HG03045 (cell line): ENCODE measurements around the gene ACSS1.
A peak's percentile ranks its signal among the peaks of the same experiment; 100 is the strongest.

ENCODE experiments used
- ATAC-seq: cut with Tn5 transposase; IDR thresholded peaks from one replicate; pipeline ENCODE4 v1.9.1; 2021; ENCODE audit warnings: mild to moderate bottlenecking, moderate library complexity; ENCODE audit not compliant: unreplicated experiment

The ACSS1 gene

DNA sequence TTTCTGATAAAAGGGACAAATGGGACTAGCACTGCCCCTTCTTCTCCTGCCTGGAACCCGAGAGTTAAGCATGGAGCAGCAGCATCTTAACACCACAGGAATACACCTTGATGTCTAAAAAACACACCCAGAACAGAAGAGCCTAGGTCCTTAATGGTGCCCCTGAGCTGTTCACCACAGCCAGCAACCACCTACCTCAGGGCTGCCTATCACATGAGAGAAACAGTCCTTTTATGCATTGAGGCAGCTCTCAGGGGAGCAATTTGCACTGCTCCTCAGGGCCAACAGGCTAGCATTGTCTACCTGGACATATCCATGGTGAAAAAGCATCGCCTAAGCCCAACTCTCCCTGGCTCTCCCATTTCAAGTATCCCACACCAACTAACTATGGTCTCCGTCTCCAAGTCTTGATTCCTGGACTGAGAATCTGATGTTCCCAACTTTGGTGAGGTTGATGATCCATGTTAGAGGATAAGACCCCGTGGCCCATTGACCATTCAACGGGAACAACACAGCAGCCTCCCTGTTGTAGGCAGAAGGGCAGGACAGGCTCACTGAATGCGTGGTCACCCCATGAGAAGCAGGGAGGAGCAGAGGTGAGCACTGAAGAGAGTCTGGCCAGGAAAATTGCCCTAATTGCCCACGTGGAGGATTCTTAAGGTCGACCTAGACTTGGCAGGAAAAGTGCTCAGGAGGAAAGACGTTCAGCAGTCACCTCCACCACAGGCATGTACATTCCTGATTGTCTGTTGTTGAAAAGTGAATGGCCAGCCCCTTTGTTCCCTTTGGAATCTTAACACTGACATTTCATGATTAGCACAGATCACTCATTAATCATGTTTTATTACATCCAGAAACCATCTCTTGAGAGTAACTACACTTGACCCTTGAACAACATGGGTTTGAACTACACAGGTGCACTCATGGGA is 61.2 kb downstream of the ACSS1 start:
- no peak for ATAC-seq

DNA sequence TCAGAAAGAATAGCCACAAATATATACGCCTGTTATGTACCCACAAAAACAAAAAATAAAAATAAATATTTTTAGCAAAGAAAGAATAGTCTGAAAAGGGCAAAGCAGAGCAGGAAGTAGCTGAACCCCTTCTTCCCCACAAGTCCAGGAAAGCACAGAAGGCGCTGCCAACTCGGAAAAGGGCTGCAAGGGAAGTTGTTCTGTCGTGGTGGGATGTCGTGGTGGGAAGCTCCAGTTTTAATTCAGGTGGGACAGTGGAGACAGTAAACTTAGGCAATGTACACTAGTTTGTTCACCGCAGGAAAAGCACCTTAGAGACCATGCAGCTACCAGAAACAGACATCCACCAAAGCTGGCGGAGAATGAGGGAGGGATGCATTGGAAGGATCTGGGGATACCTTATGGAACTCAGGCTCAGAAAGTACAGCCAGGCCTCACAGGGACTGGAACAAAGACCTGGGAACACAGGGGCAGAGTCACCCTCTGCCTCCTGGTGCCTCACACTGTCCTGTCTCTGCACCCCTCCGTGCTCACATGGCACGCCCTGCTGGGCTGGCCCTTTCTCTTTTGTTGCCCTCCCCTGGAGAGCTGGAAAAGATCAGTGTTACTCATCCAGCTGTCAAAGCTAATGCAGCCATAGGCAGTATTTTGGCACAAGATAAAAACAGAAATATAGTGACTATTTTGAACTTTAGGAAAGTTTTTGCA is 62.0 kb downstream of the ACSS1 start:
- ATAC-seq: no peak

DNA sequence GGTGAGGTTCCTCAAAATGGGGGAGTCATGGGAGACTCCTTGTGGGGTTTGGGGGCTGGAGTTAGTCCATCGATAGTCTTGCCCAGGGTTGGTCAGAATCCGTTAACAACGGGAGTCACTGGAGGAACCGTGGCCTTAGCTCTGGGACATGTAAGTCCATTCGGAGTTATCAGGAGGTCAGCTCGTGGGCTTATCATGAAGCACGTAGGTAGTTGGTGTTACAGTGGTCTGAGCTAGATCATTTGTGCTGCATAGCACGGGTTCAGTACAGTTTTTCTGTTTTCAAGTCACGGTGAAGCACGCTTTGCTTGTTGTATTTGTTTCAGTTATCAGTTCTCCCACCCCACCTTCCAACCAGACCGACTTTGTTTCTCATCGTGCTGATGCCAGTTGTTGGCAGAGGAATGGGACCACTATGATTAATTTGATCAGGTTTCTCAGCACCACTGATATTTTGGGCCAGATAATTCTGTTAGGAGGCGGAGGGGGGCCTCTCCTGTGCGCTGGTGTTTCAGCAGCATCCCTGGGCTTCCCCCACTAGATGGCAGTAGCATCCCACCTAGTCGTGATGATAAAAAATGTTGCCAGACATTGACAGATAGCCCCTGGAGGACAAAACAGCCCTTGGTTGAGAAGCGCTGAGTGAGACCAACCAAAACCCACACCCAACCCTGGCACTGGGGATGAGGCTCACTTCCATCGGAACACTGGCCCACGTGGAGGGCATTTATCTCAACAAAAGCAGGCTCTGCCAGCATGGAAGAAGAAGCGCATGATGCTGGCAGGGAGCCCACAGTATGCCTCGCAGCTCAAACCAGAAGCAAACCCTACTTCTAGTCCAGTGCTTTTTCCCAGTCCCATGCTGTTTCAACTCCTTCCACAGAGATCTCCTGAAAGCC is 63.2 kb downstream of the ACSS1 start:
- ATAC-seq: no peak

DNA sequence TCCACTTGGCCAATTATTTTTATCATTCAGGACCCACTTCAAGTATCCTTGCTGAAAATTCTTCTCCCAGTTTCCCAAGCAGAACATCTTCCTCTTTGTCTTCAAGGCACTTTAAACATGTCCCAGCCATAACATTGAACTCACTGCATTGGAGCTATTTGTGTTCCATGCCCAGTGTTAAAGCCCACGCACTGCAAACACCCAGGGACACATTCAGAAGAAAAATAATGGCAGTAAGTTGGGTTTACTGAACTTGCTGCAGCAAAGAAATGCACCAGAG is 63.8 kb downstream of the ACSS1 start:
- no peak for ATAC-seq

DNA sequence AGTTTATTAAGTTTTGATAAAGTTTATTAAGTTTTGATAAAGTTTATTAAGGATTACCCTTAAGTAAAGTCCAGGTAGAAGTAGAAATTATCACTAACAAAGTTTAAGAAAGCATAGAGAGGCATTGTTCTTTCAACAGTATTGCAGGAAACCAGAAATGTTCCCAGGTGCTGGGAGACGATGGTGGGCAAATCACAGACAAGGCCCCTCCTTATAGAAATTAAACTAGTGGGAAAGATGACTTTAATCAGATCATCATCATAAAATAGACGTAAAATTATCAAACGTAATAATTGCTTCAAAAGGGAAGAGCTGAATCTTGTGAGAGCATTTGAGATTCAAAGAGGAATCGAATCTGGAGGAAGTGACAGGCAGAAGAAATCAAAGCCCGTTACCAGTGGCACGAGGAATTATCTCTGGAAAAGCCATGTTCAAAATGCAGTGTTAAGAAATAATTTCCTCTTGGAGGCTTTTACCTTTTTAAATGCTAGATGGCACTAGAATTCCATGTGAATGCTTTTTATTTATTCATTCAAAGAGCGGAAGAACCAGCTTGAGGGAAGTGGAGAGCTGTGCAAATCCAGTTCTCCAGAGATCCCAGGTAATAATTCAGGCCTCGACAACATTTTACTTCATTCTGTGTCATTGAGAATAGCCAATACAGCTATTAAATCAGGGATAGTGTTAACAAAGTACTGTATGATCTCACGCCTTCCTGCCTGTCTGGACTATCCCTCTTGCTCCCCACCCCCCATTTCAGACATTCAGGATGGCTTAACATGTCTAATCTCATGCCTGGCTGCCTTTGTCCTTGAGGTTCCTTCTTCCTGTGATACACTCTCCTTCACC is 64.4 kb downstream of the ACSS1 start:
- ATAC-seq: no peak

DNA sequence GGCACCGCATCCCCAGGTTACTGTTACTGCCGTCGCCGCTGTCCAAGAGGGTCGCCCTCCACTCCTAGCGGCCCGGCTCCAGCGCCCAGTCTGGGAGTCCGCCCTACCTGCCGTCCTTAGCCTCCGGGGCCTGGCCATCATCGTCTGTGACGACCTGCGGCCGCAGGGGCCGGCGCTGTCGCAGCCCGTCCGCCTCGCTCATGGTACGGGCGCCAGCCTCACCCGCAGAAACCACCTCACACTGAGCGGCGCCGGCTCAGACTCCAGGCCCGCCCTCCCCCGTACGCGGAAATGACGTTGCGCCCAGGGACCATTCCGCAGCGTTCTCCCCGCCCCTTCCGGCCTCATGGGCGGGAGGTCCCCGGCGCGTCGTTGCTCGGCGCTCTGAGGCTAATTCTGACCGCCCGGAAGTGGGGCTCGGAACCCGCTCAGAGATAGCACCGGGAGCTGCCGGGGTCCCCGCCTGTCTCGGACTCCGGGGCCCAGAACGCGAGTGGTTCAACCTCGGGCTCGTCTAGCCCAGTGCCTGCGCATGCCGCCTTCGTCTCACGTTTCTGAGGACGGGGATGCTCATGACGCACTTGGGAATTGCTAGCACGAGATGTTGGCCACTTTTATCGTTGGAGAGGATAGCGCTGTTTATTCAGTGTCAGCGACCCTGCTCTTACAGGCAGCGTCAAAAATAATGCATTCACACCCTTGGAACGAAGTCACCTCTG is 65.3 kb downstream of the ACSS1 start, which contains the start of gene APMAP:
APMAP (minus strand) TSS at position 265 of the 719 bp plus-strand sequence; CDS start at position 202, 63 bp downstream.
- ATAC-seq: peak; percentile 98

DNA sequence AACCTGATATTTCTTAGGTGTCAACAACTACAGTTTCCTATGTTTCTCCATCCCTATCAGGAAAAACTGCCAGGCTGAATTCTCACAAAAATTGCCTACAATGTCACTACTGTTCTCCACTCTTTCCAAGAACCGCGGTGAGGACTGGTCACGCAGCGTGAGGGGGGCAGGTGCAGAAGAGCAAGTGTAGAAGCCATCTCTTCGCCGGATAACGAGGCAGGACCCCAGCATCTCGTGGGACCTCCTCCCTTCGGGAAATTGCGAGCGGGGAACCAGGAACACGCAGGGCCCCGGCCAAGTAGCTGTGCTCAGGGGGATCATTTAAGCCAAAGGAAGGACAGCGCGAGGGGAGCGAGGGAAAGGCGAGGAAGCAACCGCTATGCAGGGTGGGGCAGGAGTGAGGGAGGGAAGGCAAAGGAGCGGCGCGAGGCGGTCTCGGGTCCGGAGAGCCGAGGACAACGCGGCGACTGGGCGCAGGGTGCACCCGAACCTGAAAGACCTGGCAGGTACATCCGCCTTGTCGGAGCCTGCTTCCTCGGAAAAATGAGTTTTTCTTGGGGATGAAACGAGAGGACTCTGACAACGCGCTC is 65.9 kb downstream of the ACSS1 start:
- ATAC-seq: peak; percentile 23

DNA sequence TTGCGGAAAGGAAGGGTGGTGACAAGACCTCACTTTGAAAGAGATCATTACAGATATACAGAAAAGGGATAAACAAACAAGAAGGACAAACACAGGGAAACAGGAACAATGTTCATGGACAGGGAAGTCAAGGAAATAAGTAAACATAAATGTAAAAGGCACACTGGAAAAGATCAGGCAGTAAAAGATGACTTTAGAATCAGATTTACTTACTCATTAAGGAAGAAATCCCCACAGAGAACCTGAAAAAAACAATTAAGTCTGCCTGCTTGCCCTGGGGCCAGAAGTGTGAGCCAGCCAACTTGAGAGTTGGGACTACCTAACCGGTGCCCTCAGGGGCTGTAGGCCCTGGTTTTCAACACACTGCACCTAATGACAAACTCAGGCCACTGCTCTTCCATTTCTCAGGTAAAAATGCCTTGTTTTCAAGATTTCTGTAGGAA is 67.1 kb downstream of the ACSS1 start:
- no peak for ATAC-seq

DNA sequence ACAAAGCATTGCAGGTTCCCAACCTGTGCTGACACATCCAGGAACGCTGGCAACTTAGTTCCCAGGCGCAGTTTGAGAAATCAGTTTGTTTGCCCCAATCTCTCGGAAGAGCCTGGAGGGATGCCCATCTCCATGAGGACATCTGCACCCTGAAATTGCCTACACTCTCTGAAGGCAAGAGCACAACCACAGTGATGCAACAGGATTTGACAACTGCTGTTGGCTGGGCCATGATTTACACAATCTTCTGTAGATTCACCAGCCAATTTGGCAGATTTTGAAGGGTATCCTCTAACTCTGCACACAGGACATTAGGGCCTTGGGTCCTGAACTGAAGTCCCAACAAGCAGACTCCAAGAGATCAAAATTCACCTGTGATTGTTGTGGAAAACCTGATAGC is 68.8 kb downstream of the ACSS1 start:
- ATAC-seq: no peak

DNA sequence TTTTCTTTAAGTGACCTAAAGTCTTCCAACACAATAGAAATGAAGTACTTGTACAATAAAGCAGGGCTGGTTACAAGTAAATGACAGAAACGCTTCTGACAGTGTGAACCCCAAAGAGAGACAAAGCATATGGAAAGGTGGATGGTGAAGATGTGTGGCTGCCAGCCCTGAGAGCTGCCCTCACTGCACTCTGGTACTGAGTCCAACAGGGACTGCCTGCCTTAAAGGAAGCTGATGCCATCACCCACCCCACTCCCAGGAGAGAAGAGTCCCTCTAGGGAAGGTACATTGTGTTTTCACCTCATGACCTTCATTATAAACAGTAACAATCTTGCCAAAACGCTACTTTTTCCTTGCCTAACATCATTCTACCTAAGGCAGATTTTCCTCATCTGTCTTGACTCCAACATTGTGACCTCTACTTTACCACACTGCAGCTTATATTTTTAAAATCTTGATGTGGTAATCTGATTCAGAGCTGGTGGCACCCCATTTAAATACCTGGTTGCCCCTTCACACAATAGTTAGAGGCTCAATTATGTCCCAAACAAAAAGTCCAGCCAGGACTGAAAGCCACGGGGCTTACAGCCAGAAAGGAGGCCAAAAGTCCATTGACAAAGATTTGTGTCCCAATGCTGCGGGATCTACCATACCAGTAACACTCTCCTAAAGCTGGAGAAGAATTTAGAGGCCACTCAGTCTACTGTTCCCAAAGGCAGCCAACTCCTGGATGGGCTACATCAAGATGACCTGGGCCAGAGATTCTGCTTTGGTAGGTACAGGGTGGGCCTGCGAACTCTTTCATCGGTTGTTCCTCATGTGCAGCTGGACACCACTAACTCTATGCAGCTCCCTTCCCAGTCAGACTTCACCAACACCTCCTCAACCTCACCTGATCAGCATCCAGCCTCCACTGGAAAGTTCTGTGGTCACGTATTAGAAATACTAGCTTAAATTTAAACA is 69.8 kb downstream of the ACSS1 start:
- no peak for ATAC-seq

DNA sequence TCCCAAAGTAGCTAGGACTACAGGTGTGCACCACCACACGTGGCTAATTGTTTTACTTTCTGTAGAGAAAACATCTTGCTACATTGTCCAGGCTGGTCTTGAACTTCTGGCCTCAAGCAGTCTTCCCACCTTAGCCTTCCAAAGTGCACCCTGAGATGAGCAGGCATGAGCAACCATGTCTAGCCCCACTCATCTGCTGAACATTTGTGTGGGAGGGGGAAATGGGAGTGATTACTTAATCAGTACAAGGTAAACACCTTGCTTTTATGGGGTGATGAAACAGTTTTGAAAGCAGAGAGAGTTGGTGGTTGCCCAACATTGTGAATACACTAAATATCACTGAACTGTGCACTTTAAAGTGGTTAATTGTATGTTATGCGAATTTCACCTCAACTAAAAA is 70.7 kb downstream of the ACSS1 start:
- ATAC-seq: no peak

DNA sequence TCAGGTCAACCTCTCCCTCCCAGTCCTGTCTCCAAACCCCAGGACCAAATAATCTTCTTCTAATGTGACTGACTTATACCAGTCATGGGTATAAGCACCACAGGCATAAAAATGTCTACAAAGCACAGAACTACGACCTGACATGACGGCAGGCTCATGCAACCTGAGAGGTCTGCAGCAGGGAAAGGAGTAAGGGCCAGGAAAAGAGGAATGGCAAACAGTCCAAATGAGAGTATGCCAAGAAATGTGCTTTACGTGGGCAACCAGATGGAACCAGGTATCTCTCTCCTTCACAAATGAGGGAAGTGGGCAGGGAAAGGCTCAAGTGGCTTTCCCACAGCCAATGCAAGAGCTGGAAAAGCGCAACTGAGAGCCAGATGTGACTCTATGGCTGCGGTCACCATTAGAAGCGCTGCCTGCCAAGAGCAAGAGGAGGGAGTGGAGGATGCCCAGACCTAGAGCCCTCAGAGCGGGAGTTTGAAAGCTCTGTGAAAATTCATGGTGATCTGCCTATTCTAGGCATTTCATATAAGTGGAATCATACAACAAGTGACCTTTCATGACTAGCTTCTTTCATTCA is 71.4 kb downstream of the ACSS1 start:
- ATAC-seq: no peak

DNA sequence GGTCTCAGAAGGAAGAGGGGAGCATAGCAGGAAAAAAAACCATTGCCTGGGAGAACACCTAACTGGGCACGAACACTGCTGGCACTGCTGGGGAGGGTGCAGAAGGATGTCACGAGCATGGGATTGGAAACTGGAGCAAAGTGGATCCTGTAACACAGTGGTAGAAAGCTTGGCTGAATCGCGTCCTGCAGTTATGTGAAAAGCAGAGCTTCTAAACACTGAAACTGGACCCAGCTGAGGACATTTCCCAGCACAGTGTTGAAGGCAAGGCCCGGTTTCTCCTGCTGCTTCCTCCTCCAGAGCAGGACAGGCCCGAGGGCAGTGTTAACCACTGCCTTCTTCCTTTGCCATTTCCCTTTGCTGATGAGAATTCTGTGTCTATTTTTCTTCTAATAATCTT is 72.1 kb downstream of the ACSS1 start:
- no peak for ATAC-seq

DNA sequence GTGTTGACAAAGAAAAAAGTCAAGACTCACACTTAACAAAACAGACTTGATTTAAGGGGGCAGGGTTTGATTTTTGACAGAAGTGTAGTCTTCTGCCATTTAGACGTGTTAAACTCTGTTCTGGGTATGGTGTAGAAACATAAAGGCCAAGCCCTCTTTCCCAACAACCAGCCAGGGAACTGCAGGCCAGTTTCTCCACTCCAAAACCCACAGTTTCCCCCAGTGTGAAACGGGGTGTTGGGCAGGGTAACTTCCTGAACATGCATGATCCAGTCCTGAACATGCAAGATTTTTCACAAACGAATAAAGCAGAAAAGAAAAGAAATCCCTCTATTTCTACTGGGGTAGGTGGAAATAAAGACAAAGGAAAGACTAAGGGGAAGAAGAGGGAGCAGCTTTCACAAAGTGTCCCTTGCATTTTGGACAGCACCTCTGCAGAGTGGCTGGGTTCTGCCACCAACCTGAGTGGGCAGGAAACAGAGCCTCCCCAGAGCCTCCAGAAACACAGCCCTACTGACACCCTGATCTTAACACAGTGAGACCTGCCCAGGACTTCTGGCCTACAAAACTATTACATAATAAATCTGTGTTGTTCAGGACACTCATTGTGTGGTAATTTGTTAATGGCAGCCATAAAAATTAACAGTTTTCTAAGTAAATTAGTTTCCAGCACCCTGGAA is 72.8 kb downstream of the ACSS1 start:
- no peak for ATAC-seq

DNA sequence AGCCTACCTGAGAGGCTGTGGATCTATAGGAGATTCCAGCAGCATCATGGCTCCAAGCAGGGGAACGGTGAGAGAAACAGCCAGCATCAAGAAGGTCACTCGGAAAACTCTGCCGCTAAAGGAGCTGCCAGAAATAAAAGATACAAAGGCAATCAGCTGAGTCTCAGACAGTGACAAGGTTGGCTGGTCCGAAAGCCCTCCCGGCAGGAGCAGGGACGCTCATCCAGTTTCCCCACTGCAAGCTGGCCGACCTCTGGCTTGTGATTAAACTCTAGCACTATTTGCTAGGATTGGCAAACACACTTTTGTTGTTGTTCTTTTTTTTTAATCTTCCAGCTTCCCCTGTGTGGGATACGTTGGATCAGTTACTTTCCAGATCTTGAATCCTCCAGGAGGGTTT is 74.0 kb downstream of the ACSS1 start:
- no peak for ATAC-seq

DNA sequence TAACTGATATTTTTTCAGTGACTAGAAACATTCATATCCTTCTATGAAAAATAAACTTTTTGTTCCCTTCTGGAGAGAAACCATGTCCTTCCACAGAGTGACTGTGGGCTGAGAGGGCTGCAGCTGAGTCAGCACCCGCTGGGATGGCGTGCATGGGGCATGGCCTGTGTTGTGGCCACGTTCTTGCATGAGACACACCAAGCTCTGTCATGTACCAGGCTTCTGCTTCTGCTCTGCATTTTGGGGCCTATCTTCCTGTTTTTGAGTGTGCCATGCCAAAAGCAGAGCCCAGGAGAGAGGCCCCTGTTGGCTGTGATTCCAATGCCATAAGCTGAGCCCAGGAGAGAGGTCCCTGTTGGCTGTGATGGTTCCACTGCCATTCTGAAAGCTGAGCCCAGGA is 76.1 kb downstream of the ACSS1 start:
- ATAC-seq: no peak

DNA sequence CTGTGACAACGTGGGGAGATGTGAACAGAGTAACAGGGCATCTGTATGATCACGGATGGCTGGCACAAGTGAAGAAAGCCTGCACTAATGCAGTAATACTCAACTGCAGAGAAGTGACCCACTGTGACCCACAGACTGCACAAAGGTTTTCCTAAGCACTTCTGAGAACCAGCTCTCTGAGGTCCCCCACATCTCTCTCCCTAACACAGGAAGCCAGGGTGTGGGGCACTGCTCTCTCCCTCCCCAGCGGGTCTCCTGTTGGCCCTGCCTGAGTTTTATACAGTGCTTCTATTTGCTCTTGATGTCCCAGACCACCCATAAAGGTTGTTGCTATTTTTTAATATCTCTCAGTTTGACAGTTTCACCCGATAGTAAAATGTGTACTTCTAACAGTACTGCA is 76.7 kb downstream of the ACSS1 start:
- ATAC-seq: no peak
